ENCODE data around the gene COBL.

GRCh38 chr7:51146816-51147586 lies 169.6 kb downstream of the COBL start:
- TF ChIP-seq CTCF (IDR thresholded peaks at IDR 0.05), result no peak
- no peak for TF ChIP-seq POLR2A (IDR thresholded peaks at IDR 0.05)

Measured in transverse colon (tissue), 3 donors.